Measurements from ENCODE around the gene ODF2L. TPM values are rescaled to one million over a fixed set of nuclear protein-coding genes. Genes with fewer than 3 reads are reported as not detected.

ODF2L gene
- total and polyA plus RNA-seq, 8 donors, result 6.1 to 36.4 (median 11.3) TPM

DNA sequence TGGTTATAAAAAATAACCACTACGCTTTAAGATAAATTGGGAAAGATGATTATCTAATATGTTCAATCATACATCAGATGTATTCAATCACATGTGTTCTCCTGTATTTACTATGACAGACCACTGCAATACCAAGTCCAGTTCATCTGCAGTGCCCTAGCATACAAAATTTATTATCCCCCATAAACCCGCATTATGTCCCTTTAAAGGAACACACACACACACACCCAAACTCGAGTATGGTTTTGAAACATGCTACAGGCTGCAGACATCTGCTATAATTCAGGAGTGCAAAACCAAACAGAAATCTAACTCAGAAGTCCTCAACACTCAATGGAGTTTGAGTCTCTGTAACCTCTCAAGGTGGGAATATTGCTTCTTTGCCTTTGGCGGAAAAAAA, 14.9 kb downstream of the ODF2L start:
- intact Hi-C loops (cut with DNase I), result loop anchor here in 2 of 3 donors (10.0 kb wide), 1 partner anchor 124 kb away; no protein-coding TSS in a partner anchor
- no peak overlapping the region for H3K27ac ChIP-seq
- WGBS, 2 donors, result 66 to 73% methylated on average over 4 of the region's 4 CpGs
- H3K4me1 ChIP-seq, result no peaks in the 10 kb centered on the region
- no peaks in the 10 kb centered on the region for H3K36me3 ChIP-seq
- H3K27me3 ChIP-seq, result no peaks in the 10 kb centered on the region
- no peaks in the 10 kb centered on the region for H3K9me3 ChIP-seq
- TF ChIP-seq, protein P1, sequence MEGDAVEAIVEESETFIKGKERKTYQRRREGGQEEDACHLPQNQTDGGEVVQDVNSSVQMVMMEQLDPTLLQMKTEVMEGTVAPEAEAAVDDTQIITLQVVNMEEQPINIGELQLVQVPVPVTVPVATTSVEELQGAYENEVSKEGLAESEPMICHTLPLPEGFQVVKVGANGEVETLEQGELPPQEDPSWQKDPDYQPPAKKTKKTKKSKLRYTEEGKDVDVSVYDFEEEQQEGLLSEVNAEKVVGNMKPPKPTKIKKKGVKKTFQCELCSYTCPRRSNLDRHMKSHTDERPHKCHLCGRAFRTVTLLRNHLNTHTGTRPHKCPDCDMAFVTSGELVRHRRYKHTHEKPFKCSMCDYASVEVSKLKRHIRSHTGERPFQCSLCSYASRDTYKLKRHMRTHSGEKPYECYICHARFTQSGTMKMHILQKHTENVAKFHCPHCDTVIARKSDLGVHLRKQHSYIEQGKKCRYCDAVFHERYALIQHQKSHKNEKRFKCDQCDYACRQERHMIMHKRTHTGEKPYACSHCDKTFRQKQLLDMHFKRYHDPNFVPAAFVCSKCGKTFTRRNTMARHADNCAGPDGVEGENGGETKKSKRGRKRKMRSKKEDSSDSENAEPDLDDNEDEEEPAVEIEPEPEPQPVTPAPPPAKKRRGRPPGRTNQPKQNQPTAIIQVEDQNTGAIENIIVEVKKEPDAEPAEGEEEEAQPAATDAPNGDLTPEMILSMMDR (IDR thresholded peaks at IDR 0.05), result no peak
- ATAC-seq, result no peak
- no peak for FAIRE-seq
- no peak for DNase-seq
- H3K4me3 ChIP-seq, result no peak overlapping the region

DNA sequence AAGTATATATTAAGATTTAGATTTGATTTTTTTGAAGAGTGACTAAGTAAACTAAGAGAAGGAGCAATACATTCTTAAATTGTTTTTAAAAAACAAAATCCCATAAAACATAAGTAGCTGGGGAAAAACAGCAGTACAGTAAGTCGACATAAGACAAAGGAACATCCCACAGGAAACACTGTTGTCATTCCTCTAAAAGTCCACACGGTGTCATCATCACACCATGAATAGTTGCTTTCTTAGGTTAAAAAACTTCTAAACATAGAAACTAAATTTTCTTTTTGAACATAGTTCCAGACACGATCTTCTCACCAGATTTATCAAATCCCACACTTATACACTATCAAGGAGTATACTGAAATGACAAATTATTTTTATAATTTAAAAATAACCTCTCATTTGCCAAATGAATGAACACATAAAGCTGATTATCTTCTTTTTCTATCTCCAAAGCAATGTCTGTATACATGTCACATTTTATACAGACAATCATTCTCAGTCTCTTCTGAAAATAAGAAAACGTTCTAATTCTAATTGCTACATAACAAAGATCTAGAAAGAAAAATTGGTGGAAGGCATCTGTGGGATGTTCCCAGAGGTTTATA, 15.8 kb downstream of the ODF2L start:
- TF ChIP-seq, protein P1 (IDR thresholded peaks at IDR 0.05), result peak; percentile 41 to 60 (median 50)
- Histone ChIP-seq H3K4me1 (no peaks in the 10 kb centered on the region), H3K4me3 (no peak overlapping the region), H3K27ac (no peak overlapping the region), H3K9me3 (no peaks in the 10 kb centered on the region), H3K36me3 (no peaks in the 10 kb centered on the region), H3K27me3 (no peaks in the 10 kb centered on the region)
- WGBS, 2 donors, result 2 to 4% methylated on average over 4 of the region's 4 CpGs
- DNase-seq (no peak), ATAC-seq (peak in 3 of 4 donors; percentile 87 to 93 (median 91)), FAIRE-seq (peak; percentile 98)
- intact Hi-C loops (cut with DNase I), result loop anchor here in 2 of 3 donors (10.0 kb wide), 1 partner anchor 124 kb away; no protein-coding TSS in a partner anchor

DNA sequence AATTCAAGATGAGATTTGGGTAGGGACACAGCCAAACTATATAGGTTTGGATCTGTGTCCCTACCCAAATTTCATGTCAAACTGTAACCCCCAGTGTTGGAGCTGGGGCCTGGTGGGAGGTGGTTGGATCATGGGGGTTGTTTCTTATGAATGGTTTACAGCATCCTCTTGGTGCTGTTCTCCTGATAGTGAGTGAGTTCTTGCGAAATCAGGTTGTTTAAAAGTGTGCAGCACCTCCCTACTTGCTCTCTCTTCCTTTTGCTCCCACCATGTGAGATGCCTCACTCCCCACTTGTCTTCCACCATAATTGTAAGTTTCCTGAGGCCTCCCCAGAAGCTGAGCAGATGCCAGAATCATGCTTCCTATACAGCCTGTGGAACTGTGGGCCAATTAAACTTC, 17.3 kb downstream of the ODF2L start:
- H3K36me3 ChIP-seq, result no peaks in the 10 kb centered on the region
- intact Hi-C loops (cut with DNase I), result no loop called here
- TF ChIP-seq, protein P1 (IDR thresholded peaks at IDR 0.05), result no peak
- no peaks in the 10 kb centered on the region for H3K4me1 ChIP-seq
- H3K27ac ChIP-seq, result no peak overlapping the region
- no peak overlapping the region for H3K4me3 ChIP-seq
- FAIRE-seq (no peak), DNase-seq (no peak), ATAC-seq (no peak)
- H3K27me3 ChIP-seq, result no peaks in the 10 kb centered on the region
- no peaks in the 10 kb centered on the region for H3K9me3 ChIP-seq
- 85 to 91% methylated on average over 1 of the region's 1 CpG for WGBS, 2 donors

DNA sequence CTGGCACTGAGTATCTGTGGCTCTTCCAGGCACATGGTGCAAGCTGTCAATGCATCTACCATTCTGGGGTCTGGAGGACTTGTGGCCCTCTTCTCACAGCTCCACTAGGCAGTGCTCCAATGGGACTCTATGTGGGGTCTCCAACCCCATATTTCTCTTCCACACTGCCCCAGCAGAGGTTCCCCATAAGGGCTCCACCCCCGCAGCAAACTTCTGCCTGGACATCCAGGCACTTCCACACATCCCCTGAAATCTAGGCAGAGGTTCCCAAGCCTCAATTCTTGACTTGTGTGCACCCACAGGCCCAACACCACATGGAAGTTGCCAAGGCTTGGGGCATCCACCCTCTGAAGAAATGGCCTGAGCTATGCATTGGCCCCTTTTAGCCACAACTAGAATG, 18.8 kb downstream of the ODF2L start:
- FAIRE-seq (no peak), ATAC-seq (no peak), DNase-seq (no peak)
- Histone ChIP-seq H3K27ac (no peak overlapping the region), H3K4me1 (no peaks in the 10 kb centered on the region), H3K36me3 (no peaks in the 10 kb centered on the region), H3K27me3 (no peaks in the 10 kb centered on the region), H3K9me3 (no peaks in the 10 kb centered on the region), H3K4me3 (no peak overlapping the region)
- WGBS, 2 donors, result 95 to 100% methylated on average over 1 of the region's 1 CpG
- intact Hi-C loops (cut with DNase I), result no loop called here
- TF ChIP-seq, protein P1 (IDR thresholded peaks at IDR 0.05), result no peak

DNA sequence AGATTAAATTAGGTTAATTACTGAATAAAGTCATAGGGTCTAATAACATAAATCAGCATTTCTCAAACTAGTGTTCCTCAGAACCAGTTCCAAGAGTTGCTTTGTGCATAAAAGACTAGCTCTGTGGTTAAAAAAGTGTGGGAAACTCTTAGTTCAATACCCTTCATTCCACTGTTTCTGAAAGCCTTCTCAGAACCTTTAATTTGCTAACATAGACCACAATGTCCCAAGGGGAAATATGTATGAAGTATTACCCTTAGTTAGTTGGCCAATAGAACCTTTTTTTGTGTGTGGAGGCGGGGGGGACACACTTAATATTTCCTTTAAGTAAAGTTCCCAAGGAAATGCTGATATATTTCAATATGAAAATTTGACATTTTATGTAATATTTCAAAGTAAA, 20.4 kb downstream of the ODF2L start:
- WGBS, 2 donors, result 95 to 96% methylated on average over 1 of the region's 1 CpG

More for the DNA sequence above, 20.4 kb downstream of the ODF2L start:
- intact Hi-C loops (cut with DNase I), result no loop called here
- no peak overlapping the region for H3K4me3 ChIP-seq
- H3K9me3 ChIP-seq, result no peaks in the 10 kb centered on the region
- DNase-seq (no peak), FAIRE-seq (no peak), ATAC-seq (no peak)
- no peaks in the 10 kb centered on the region for H3K36me3 ChIP-seq
- no peaks in the 10 kb centered on the region for H3K27me3 ChIP-seq
- no peaks in the 10 kb centered on the region for H3K4me1 ChIP-seq
- no peak overlapping the region for H3K27ac ChIP-seq
- TF ChIP-seq, protein P1 (IDR thresholded peaks at IDR 0.05), result no peak

All from pancreas (tissue), 10 donors.